Neuron (in vitro differentiated cells): Measurements from ENCODE around the gene POC1A.

ENCODE experiments used
- H2AFZ ChIP-seq: one replicate; pipeline ENCODE4 v1.6.1; 2013; ENCODE audit warnings: low read depth, mild to moderate bottlenecking, inconsistent platforms, low read length, moderate library complexity
- H3K27me3 ChIP-seq: one replicate; pipeline ENCODE4 v1.6.1; 2013; ENCODE audit warnings: low read length; ENCODE audit not compliant: insufficient read depth
- H3K36me3 ChIP-seq: one replicate; pipeline ENCODE4 v1.6.1; 2013; ENCODE audit warnings: low read length; ENCODE audit not compliant: insufficient read depth
- H3K4me1 ChIP-seq: one replicate; pipeline ENCODE4 v1.6.1; 2013; ENCODE audit warnings: low read length; ENCODE audit not compliant: insufficient read depth
- H3K4me3 ChIP-seq: 2 replicates; pipeline ENCODE4 v1.5.1; 2013; ENCODE audit warnings: mild to moderate bottlenecking, low read length, moderate library complexity
- H3K9me3 ChIP-seq: one replicate; pipeline ENCODE4 v1.6.1; 2013; ENCODE audit warnings: low read length

POC1A gene

GRCh38 chr3:52144034-52144795 lies 10.0 kb downstream of the POC1A start:
- Histone ChIP-seq H2AFZ (no peak overlapping the region), H3K4me1 (peaks cover 4% of the 10 kb centered on the region), H3K36me3 (peaks cover 37% of the 10 kb centered on the region), H3K9me3 (no peaks in the 10 kb centered on the region), H3K4me3 (no peak overlapping the region), H3K27me3 (no peaks in the 10 kb centered on the region)

- Histone ChIP-seq H3K4me3 (no peak overlapping the region), H3K36me3 (peaks cover 31% of the 10 kb centered on the region), H3K9me3 (no peaks in the 10 kb centered on the region), H2AFZ (no peak overlapping the region), H3K4me1 (peaks cover 4% of the 10 kb centered on the region), H3K27me3 (no peaks in the 10 kb centered on the region)
These were observed 10.6 kb downstream of the POC1A start for GRCh38 chr3:52143616-52144015.

- no peaks in the 10 kb centered on the region for H3K9me3 ChIP-seq
- peaks cover 4% of the 10 kb centered on the region for H3K4me1 ChIP-seq
- H3K27me3 ChIP-seq, result no peaks in the 10 kb centered on the region
- H3K36me3 ChIP-seq, result peaks cover 28% of the 10 kb centered on the region
- no peak overlapping the region for H3K4me3 ChIP-seq
- H2AFZ ChIP-seq, result no peak overlapping the region
These were observed 11.1 kb downstream of the POC1A start for GRCh38 chr3:52143156-52143555.

- no peak overlapping the region for H2AFZ ChIP-seq
- peaks cover 4% of the 10 kb centered on the region for H3K4me1 ChIP-seq
- peaks cover 32% of the 10 kb centered on the region for H3K36me3 ChIP-seq
These were observed 12.5 kb downstream of the POC1A start for GRCh38 chr3:52141751-52142150.

DNA sequence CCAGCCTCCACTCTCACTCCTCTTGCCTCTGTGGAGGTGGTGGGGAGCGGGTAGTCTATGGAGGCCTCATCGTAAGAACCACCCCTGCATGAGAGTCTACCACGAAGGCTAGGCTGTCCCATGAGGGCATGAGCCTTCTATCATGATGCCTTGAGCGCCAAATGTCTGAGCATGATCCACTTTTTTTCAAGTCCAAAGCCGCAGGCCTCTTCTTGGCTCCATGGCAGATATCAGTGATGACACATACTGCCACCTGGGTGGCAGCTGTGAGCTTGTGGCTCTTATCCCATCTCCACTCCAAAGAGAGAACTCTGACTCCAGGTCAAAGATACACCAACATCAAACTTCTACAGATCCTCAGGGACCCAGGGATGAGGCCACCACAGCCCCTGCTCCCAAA lies 13.5 kb downstream of the POC1A start:
- no peak overlapping the region for H3K4me3 ChIP-seq
- peaks cover 25% of the 10 kb centered on the region for H3K36me3 ChIP-seq
- H3K27me3 ChIP-seq, result no peaks in the 10 kb centered on the region
- no peaks in the 10 kb centered on the region for H3K9me3 ChIP-seq
- H3K4me1 ChIP-seq, result peaks cover 4% of the 10 kb centered on the region
- H2AFZ ChIP-seq, result no peak overlapping the region

More at GRCh38 chr3:52141751-52142150, 12.5 kb downstream of the POC1A start:
- Histone ChIP-seq H3K27me3 (no peaks in the 10 kb centered on the region), H3K4me3 (no peak overlapping the region), H3K9me3 (no peaks in the 10 kb centered on the region)

- peaks cover 18% of the 10 kb centered on the region for H3K36me3 ChIP-seq
- peaks cover 4% of the 10 kb centered on the region for H3K4me1 ChIP-seq
- no peak overlapping the region for H2AFZ ChIP-seq
- H3K9me3 ChIP-seq, result no peaks in the 10 kb centered on the region
- H3K4me3 ChIP-seq, result no peak overlapping the region
- H3K27me3 ChIP-seq, result no peaks in the 10 kb centered on the region
These were observed 14.2 kb downstream of the POC1A start for GRCh38 chr3:52140000-52140399.

DNA sequence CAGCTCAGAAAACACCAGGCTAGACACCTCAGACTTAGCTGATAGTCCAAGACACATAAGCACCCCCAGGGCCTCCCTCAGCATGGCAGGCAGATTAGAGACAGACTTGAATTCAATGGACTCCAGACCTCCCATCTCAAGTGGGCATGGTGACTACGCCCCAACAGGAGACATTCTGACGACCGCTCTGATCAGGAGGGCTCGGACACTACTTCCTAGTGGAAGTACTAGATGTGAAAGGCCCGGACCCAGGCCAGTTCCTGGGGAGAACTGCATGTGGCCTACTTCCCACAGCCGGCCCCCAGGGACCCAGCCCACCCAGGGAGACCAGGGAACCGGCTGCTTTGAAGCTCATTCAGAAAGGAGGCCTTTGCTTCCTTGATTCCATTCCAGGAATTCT lies 16.9 kb downstream of the POC1A start:
- Histone ChIP-seq H2AFZ (no peak overlapping the region), H3K27me3 (no peaks in the 10 kb centered on the region), H3K4me1 (no peaks in the 10 kb centered on the region), H3K4me3 (no peak overlapping the region), H3K9me3 (no peaks in the 10 kb centered on the region), H3K36me3 (peaks cover 18% of the 10 kb centered on the region)

DNA sequence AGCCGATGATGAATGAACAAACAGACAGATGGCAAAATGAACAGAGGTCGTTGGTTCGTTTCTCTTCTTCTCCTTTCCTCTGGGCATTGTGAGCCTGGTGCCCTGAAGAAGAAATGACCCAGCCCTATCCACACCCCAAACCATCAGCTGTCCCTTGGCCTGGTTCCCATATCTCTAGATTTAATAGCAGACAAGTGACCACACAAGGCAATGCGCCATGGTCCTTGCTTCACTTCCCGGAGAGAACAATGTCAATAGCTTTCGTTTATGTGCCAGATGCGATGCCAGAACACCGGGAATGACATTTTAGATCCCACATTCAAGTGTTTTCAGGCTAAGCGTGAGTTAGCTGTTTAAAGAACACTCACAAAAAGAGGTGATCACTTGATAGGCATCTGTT lies 17.7 kb downstream of the POC1A start:
- Histone ChIP-seq H2AFZ (no peak overlapping the region), H3K4me1 (no peaks in the 10 kb centered on the region), H3K27me3 (no peaks in the 10 kb centered on the region), H3K36me3 (peaks cover 13% of the 10 kb centered on the region), H3K4me3 (no peak overlapping the region), H3K9me3 (no peaks in the 10 kb centered on the region)

DNA sequence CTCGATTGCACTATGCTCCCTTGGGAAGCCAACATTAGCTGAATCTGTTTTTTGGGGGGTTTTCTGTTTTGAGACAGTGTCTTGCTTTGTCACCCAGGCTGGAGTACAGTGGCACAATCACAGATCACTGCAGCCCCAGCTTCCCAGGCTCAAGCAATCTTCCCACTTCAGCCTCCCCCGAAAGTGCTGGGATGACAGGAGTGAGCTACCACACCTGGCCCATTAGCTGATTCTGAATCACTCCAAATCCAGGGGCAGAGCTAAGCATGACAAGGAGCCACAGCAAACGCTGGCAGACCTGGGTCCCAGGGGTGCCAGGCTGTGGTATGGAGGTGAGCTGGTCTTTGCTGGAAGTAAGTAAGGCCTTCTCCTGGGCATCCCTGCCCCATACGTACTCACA lies 18.9 kb downstream of the POC1A start:
- Histone ChIP-seq H3K4me1 (no peaks in the 10 kb centered on the region), H3K4me3 (no peak overlapping the region), H3K9me3 (no peaks in the 10 kb centered on the region), H3K27me3 (no peaks in the 10 kb centered on the region), H3K36me3 (peaks cover 13% of the 10 kb centered on the region), H2AFZ (no peak overlapping the region)

DNA sequence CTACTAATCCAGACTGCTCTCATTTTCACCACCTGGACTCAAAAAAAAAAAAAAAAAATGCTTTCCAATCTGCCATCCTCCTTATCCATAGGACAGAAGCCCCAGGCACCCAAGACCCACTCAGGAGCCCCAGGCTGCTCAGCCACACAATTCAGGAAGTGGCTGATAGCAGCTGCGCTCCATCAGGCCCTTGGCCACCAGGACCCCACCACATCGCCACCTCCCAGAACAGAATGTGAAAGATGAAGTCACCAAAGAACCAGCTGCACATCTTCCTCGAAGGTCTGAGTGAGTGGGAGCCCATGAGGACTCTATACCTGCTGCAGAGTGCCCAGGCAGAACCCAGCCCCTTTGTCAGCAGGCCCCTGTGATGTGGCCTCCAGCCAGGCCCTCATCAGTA lies 19.5 kb downstream of the POC1A start:
- Histone ChIP-seq H3K36me3 (peaks cover 13% of the 10 kb centered on the region), H3K27me3 (no peaks in the 10 kb centered on the region), H2AFZ (no peak overlapping the region), H3K4me1 (no peaks in the 10 kb centered on the region), H3K4me3 (no peak overlapping the region), H3K9me3 (no peaks in the 10 kb centered on the region)

DNA sequence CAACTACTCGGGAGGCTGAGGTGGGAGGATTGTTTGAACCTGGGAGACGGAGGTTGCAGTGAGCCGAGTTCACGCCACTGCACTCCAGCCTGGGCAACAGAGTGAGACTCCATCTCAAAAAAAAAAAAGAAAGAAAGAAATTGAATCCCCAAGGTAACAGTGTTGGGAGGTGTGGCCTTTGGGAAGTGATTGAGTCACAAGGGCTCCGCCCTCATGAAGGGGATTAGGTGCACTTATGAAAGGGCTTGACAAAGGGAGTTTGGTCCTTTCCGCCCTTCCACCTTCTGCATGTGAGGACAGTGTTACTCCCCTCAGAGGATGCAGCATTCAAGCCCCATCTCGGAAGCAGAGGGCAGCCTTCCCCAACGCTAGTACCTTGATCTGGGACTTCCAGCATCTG lies 21.3 kb downstream of the POC1A start:
- no peaks in the 10 kb centered on the region for H3K27me3 ChIP-seq
- no peak overlapping the region for H2AFZ ChIP-seq
- H3K9me3 ChIP-seq, result no peaks in the 10 kb centered on the region
- no peaks in the 10 kb centered on the region for H3K4me1 ChIP-seq
- peaks cover 9% of the 10 kb centered on the region for H3K36me3 ChIP-seq
- no peak overlapping the region for H3K4me3 ChIP-seq

DNA sequence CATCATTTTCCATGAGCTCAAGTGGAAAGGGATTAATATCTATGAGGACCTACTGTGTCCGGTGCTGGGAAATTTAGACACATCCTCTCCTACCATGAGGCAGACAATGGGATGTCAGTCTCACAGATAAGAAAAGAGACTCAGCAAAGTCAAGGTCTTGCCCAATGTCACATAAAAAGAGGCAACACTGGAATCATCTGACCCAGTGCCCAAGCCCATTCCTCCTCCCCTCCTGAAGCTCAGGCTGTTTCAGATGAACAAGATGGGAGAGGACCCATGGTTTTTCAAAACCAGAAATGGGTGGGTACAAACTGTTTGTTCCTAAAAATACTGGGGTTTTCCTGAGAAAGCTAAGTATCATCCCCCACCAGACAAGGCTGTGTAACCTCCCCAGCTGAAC lies 22.2 kb downstream of the POC1A start:
- H3K36me3 ChIP-seq, result peaks cover 3% of the 10 kb centered on the region
- no peak overlapping the region for H3K4me3 ChIP-seq
- no peaks in the 10 kb centered on the region for H3K4me1 ChIP-seq
- no peaks in the 10 kb centered on the region for H3K27me3 ChIP-seq
- no peak overlapping the region for H2AFZ ChIP-seq
- no peaks in the 10 kb centered on the region for H3K9me3 ChIP-seq

GRCh38 chr3:52130966-52131622 lies 23.1 kb downstream of the POC1A start:
- Histone ChIP-seq H3K4me3 (no peak overlapping the region), H2AFZ (no peak overlapping the region), H3K9me3 (no peaks in the 10 kb centered on the region), H3K36me3 (peaks cover 2% of the 10 kb centered on the region), H3K4me1 (no peaks in the 10 kb centered on the region), H3K27me3 (no peaks in the 10 kb centered on the region)
